Ishikawa (cell line): ENCODE measurements around the gene STX19.

Experiments used
- CEBPB ChIP-seq: IDR thresholded peaks from 2 replicates; pipeline ENCODE4 v1.6.1; 2012
- CREB1 ChIP-seq: IDR thresholded peaks from 2 replicates; pipeline ENCODE4 v1.6.1; 2012; ENCODE audit warnings: low read depth
- EGR1 ChIP-seq: IDR thresholded peaks from 2 replicates; pipeline ENCODE4 v1.6.1; 2012
- EP300 ChIP-seq: IDR thresholded peaks from 2 replicates; pipeline ENCODE4 v1.6.1; 2012; ENCODE audit warnings: borderline replicate concordance
- FOXM1 ChIP-seq: IDR thresholded peaks from 2 replicates; pipeline ENCODE4 v1.6.1; 2012; ENCODE audit warnings: low read depth, borderline replicate concordance
- MAX ChIP-seq: IDR thresholded peaks from 2 replicates; pipeline ENCODE4 v1.6.1; 2012
- NFIC ChIP-seq: IDR thresholded peaks from 2 replicates; pipeline ENCODE4 v1.6.1; 2012
- RAD21 ChIP-seq: IDR thresholded peaks from 2 replicates; pipeline ENCODE4 v1.6.1; 2012; ENCODE audit warnings: low read depth
- REST ChIP-seq: IDR thresholded peaks from 2 replicates; pipeline ENCODE4 v1.6.1; 2012; ENCODE audit warnings: low read depth, mild to moderate bottlenecking
- TAF1 ChIP-seq: IDR thresholded peaks from 2 replicates; pipeline ENCODE4 v1.6.1; 2012; ENCODE audit warnings: low read depth, mild to moderate bottlenecking
- TCF12 ChIP-seq: IDR thresholded peaks from 2 replicates; pipeline ENCODE4 v1.6.1; 2012; ENCODE audit warnings: low read depth
- TEAD4 ChIP-seq: IDR thresholded peaks from 2 replicates; pipeline ENCODE4 v1.6.1; 2012
- USF1 ChIP-seq: IDR thresholded peaks from 2 replicates; pipeline ENCODE4 v1.6.1; 2012
- YY1 ChIP-seq: IDR thresholded peaks from 2 replicates; pipeline ENCODE4 v1.6.1; 2012; ENCODE audit warnings: low read depth
- ZBTB7A ChIP-seq: IDR thresholded peaks from 2 replicates; pipeline ENCODE4 v1.6.1; 2012; ENCODE audit warnings: low read depth

The STX19 gene

GRCh38 chr3:93992207-93992606, 36.2 kb downstream of the STX19 start:
- TF ChIP-seq MAX (no peak), RAD21 (no peak), REST (no peak), USF1 (no peak), TCF12 (no peak), NFIC (no peak), TEAD4 (no peak), EGR1 (no peak), ZBTB7A (no peak), CEBPB (no peak), FOXM1 (no peak), EP300 (no peak), YY1 (no peak), CREB1 (no peak), TAF1 (no peak)

GRCh38 chr3:93991631-93992030, 36.8 kb downstream of the STX19 start:
- TF ChIP-seq MAX (no peak), ZBTB7A (no peak), TCF12 (no peak), FOXM1 (no peak), YY1 (no peak), EP300 (no peak), NFIC (no peak), TEAD4 (no peak), RAD21 (no peak), EGR1 (no peak), REST (no peak), TAF1 (no peak), CEBPB (no peak), CREB1 (no peak), USF1 (no peak)

GRCh38 chr3:93989241-93989640, 39.2 kb downstream of the STX19 start:
- no peak for TF ChIP-seq NFIC
- 0 out of 2 replicates have a peak, but pooled peaks have one; percentile 47 for TF ChIP-seq TEAD4

- TF ChIP-seq TEAD4 (no peak), TAF1 (no peak), EGR1 (no peak), CEBPB (no peak), YY1 (no peak)
Measured at GRCh38 chr3:93988764-93989163, 39.6 kb downstream of the STX19 start.

GRCh38 chr3:93988283-93988682, 40.1 kb downstream of the STX19 start:
- TF ChIP-seq REST = no peak
- 0 out of 2 replicates have a peak, but pooled peaks have one; percentile 12 for TF ChIP-seq TEAD4
- no peak for TF ChIP-seq MAX
